Measurements from ENCODE around the gene KANK4.

Gene KANK4

GRCh38 chr1:62336995-62337705, 17.9 kb upstream of the KANK4 start:
- no peak for DNase-seq (ENCODE audit: low spot score)

- no peak for DNase-seq (ENCODE audit: low spot score)
Observed at GRCh38 chr1:62336638-62336994, 17.4 kb upstream of the KANK4 start.

- DNase-seq (ENCODE audit: low spot score): no peak
Observed at GRCh38 chr1:62335656-62336055, 16.4 kb upstream of the KANK4 start.

GRCh38 chr1:62334434-62334985, 15.3 kb upstream of the KANK4 start:
- no peak for DNase-seq (ENCODE audit: low spot score)

GRCh38 chr1:62333441-62333840, 14.2 kb upstream of the KANK4 start:
- DNase-seq (ENCODE audit: low spot score): no peak

GRCh38 chr1:62327360-62328055, 8.3 kb upstream of the KANK4 start:
- DNase-seq (ENCODE audit: low spot score): no peak

- DNase-seq (ENCODE audit: low spot score): no peak
Observed at GRCh38 chr1:62325681-62326080, 6.4 kb upstream of the KANK4 start.

- DNase-seq (ENCODE audit: low spot score): no peak
Observed at GRCh38 chr1:62325081-62325480, 5.8 kb upstream of the KANK4 start.

GRCh38 chr1:62321446-62321845, 2.2 kb upstream of the KANK4 start:
- DNase-seq (ENCODE audit: low spot score): no peak

- no peak for DNase-seq (ENCODE audit: low spot score)
Observed at GRCh38 chr1:62318320-62318755, 896 bp downstream of the KANK4 start.

- no peak for DNase-seq (ENCODE audit: low spot score)
Observed at GRCh38 chr1:62317021-62317768, 2.0 kb downstream of the KANK4 start.

GRCh38 chr1:62316135-62316534, 3.1 kb downstream of the KANK4 start:
- DNase-seq (ENCODE audit: low spot score): no peak

GRCh38 chr1:62315387-62315786, 3.8 kb downstream of the KANK4 start:
- no peak for DNase-seq (ENCODE audit: low spot score)

- DNase-seq (ENCODE audit: low spot score): no peak
Observed at GRCh38 chr1:62314454-62315350, 4.5 kb downstream of the KANK4 start.

- DNase-seq (ENCODE audit: low spot score): no peak
Observed at GRCh38 chr1:62312698-62313097, 6.5 kb downstream of the KANK4 start.

- DNase-seq (ENCODE audit: low spot score): no peak
Observed at GRCh38 chr1:62311473-62311943, 7.7 kb downstream of the KANK4 start.

GRCh38 chr1:62309906-62310305, 9.3 kb downstream of the KANK4 start:
- no peak for DNase-seq (ENCODE audit: low spot score)

GRCh38 chr1:62308606-62309005, 10.6 kb downstream of the KANK4 start:
- no peak for DNase-seq (ENCODE audit: low spot score)

- DNase-seq (ENCODE audit: low spot score): no peak
Observed at GRCh38 chr1:62307895-62308492, 11.2 kb downstream of the KANK4 start.

GRCh38 chr1:62307446-62307845, 11.8 kb downstream of the KANK4 start:
- no peak for DNase-seq (ENCODE audit: low spot score)

GRCh38 chr1:62306065-62306464, 13.2 kb downstream of the KANK4 start:
- DNase-seq (ENCODE audit: low spot score): no peak

All from hematopoietic multipotent progenitor cell treated with erythropoietin and hydrocortisone succinate and interleukin-3 and kit ligand, for 15 days (in vitro differentiated cells).